Suprapubic skin (tissue), 4 donors: Measurements from ENCODE around the gene PANK4. TPM values are rescaled to one million over a fixed set of nuclear protein-coding genes. Genes with fewer than 3 reads are reported as not detected.

Experiments
- DNase-seq, 2 donors: peaks; one replicate each; pipeline ENCODE4 v3.0.0-alpha.2; 2019; ENCODE audit warnings: low spot score in 2 of 2
- H3K27ac ChIP-seq: fragments of 200-600 bp; sonication (generic); one replicate; pipeline ENCODE4 v1.5.1; 2019
- H3K27me3 ChIP-seq: fragments of 200-600 bp; sonication (generic); one replicate; pipeline ENCODE4 v1.5.1; 2019
- H3K36me3 ChIP-seq: fragments of 200-600 bp; sonication (generic); one replicate; pipeline ENCODE4 v1.5.1; 2019
- H3K4me1 ChIP-seq: fragments of 200-600 bp; sonication (generic); one replicate; pipeline ENCODE4 v1.5.1; 2019
- H3K4me3 ChIP-seq: fragments of 200-600 bp; sonication (generic); one replicate; pipeline ENCODE4 v1.5.1; 2019; ENCODE audit warnings: mild to moderate bottlenecking
- H3K9me3 ChIP-seq: fragments of 200-600 bp; sonication (generic); one replicate; pipeline ENCODE4 v1.5.1; 2019
- CTCF ChIP-seq, 2 donors: fragments of 200-600 bp in 1 of 2; fragments of 450-650 bp in 1 of 2; sonication (generic) in 1 of 2; IDR thresholded peaks; one replicate each; pipeline ENCODE4 v1.5.1; 2016 to 2019; ENCODE audit warnings: antibody characterized with exemption in 2 of 2, mild to moderate bottlenecking in 1 of 2, moderate library complexity in 1 of 2
- EP300 ChIP-seq: sonication (generic); formaldehyde crosslinking; IDR thresholded peaks from one replicate; pipeline ENCODE4 v1.6.1; 2017; ENCODE audit warnings: antibody characterized with exemption
- POLR2A ChIP-seq, 2 donors: fragments of 450-650 bp; IDR thresholded peaks; one replicate each; pipeline ENCODE4 v1.6.1; 2017; ENCODE audit warnings: antibody characterized with exemption in 2 of 2, mild to moderate bottlenecking in 2 of 2, moderate library complexity in 2 of 2
- POLR2AphosphoS5 ChIP-seq, 3 donors: sonication (generic); formaldehyde crosslinking; IDR thresholded peaks; one replicate each; pipeline ENCODE4 v1.6.1; 2017; ENCODE audit warnings: antibody characterized with exemption in 3 of 3
- WGBS: methylation state at CpG from one replicate; pipeline ENCODE4 v1.1.5; 2018; 5-methylcytosine and 5-hydroxymethylcytosine counted together
- total RNA-seq, 4 donors: library from RNA; depleted of rRNA; stranded (reverse); fragments of >200 nt; gene quantifications; one replicate each; pipeline ENCODE4 v1.1.0, GENCODE V29; 2016

The PANK4 gene
- total RNA-seq, 4 donors from 2014 or later: 17.7 to 36.0 (median 29.7) TPM

- H3K27ac ChIP-seq: no peak overlapping the region
- H3K4me1 ChIP-seq: peaks cover 33% of the 10 kb centered on the region
- TF ChIP-seq CTCF (IDR thresholded peaks at IDR 0.05) (no peak), EP300 (no peak), POLR2AphosphoS5 (IDR thresholded peaks at IDR 0.05) (no peak), POLR2A (IDR thresholded peaks at IDR 0.05) (no peak)
- H3K36me3 ChIP-seq: peaks cover 29% of the 10 kb centered on the region
- no peak overlapping the region for H3K4me3 ChIP-seq
- H3K27me3 ChIP-seq: no peaks in the 10 kb centered on the region
- DNase-seq: no peak
- WGBS: 77% methylated on average over 13 of the region's 16 CpGs
- H3K9me3 ChIP-seq: no peaks in the 10 kb centered on the region
These were observed 42.4 kb downstream of the PANK4 start for GRCh38 chr1:2483970-2484369.

DNA sequence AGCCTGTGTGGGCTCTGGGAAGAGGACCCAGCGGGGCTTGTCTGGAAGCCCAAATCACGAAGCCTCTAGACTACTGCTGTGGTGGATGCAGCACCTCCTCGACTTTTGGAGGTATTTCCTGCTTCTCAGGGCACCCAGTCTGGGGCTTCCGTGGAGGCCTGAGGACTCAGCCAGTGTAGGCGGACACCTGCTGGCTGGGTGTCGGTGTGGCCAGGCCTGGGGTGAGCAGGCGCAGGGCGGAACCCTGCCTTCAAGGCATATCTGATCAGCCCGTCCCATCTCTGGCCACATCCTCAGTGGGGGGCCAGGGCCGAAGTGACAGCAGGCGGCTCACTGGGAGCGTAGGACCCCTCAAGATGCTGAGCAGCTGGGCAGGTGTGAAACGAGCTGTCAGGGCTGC lies 43.4 kb downstream of the PANK4 start:
- Histone ChIP-seq H3K36me3 (peaks cover 21% of the 10 kb centered on the region), H3K4me1 (peaks cover 34% of the 10 kb centered on the region), H3K4me3 (no peak overlapping the region), H3K9me3 (no peaks in the 10 kb centered on the region), H3K27me3 (no peaks in the 10 kb centered on the region), H3K27ac (no peak overlapping the region)
- no peak for TF ChIP-seq EP300
- TF ChIP-seq CTCF (IDR thresholded peaks at IDR 0.05): no peak
- TF ChIP-seq POLR2A (IDR thresholded peaks at IDR 0.05): no peak
- TF ChIP-seq POLR2AphosphoS5 (IDR thresholded peaks at IDR 0.05): no peak
- WGBS: 79% methylated on average over 8 of the region's 13 CpGs
- no peak for DNase-seq

DNA sequence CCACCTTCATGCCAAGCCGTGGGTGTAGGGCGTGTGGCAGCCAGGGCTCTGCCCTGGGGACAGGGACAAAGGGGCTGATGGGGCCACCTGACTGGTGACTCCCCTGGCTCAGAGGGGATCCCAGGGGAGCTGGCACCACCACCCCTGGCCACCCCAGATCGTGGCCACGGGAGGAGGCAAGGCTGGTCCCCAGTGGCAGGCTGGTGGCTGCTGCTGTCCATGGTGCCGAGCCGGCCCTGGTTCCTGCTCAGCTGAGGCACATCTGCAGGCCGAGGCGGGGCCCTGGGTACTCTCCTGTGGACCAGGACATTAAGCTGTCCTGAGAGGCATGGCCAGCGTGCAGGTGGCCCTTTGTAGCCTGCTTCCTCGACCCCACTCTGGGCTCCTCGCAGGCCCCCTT lies 43.8 kb downstream of the PANK4 start:
- no peaks in the 10 kb centered on the region for H3K27me3 ChIP-seq
- H3K9me3 ChIP-seq: no peaks in the 10 kb centered on the region
- 93% methylated on average over 3 of the region's 11 CpGs for WGBS
- H3K4me1 ChIP-seq: peaks cover 34% of the 10 kb centered on the region
- peaks cover 17% of the 10 kb centered on the region for H3K36me3 ChIP-seq
- no peak for TF ChIP-seq POLR2A (IDR thresholded peaks at IDR 0.05)
- TF ChIP-seq CTCF (IDR thresholded peaks at IDR 0.05): no peak
- TF ChIP-seq POLR2AphosphoS5 (IDR thresholded peaks at IDR 0.05): no peak
- no peak for TF ChIP-seq EP300
- H3K4me3 ChIP-seq: no peak overlapping the region
- no peak for DNase-seq
- no peak overlapping the region for H3K27ac ChIP-seq

DNA sequence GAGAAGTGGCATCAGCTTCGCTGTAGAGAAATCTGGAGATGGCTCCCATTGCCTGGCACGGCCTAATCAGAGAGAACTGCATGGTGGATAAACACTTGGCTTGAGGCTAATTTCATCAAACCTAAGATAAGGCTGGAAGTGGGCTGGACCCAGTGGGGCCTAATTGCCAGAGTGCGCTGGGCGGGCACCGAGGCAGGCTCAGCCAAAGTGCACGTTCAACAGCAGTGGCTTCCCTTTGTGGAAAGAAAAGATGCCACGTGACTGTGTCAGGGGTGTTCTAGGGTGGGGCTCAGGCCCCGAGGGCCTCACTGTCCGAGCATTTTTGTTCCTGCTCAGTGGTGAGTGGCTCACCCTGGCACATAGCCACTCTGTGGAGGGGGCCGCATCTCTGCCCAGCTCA lies 44.5 kb downstream of the PANK4 start:
- Histone ChIP-seq H3K4me1 (peaks cover 34% of the 10 kb centered on the region), H3K36me3 (peaks cover 11% of the 10 kb centered on the region), H3K4me3 (no peak overlapping the region), H3K27ac (no peak overlapping the region), H3K9me3 (no peaks in the 10 kb centered on the region), H3K27me3 (no peaks in the 10 kb centered on the region)
- TF ChIP-seq POLR2AphosphoS5 (IDR thresholded peaks at IDR 0.05): no peak
- TF ChIP-seq POLR2A (IDR thresholded peaks at IDR 0.05): no peak
- no peak for TF ChIP-seq CTCF (IDR thresholded peaks at IDR 0.05)
- TF ChIP-seq EP300: no peak
- 44% methylated on average over 9 of the region's 10 CpGs for WGBS
- DNase-seq: no peak

- H3K9me3 ChIP-seq: no peaks in the 10 kb centered on the region
- no peak overlapping the region for H3K4me3 ChIP-seq
- peak overlapping the region; percentile 53 for H3K27ac ChIP-seq
- H3K4me1 ChIP-seq: peaks cover 34% of the 10 kb centered on the region
- no peak for DNase-seq
- H3K27me3 ChIP-seq: no peaks in the 10 kb centered on the region
- TF ChIP-seq CTCF (IDR thresholded peaks at IDR 0.05) (no peak), POLR2AphosphoS5 (IDR thresholded peaks at IDR 0.05) (peak in 1 of 3 donors; percentile 51), POLR2A (IDR thresholded peaks at IDR 0.05) (no peak), EP300 (no peak)
- H3K36me3 ChIP-seq: peaks cover 10% of the 10 kb centered on the region
- WGBS: 74% methylated on average over 8 of the region's 12 CpGs
These were observed 45.4 kb downstream of the PANK4 start for GRCh38 chr1:2480986-2481364.
